Measurements from ENCODE around the gene GZMH. TPM values are rescaled to one million over a fixed set of nuclear protein-coding genes. Genes with fewer than 3 reads are reported as not detected.
A peak's percentile ranks its signal among the peaks of the same experiment; 100 is the strongest.
"Not testable (repeated sequence)": the region's sequence is repeated elsewhere in the genome, so short reads cannot be mapped to it uniquely, and the experiment has no call there.

The GZMH gene
- total RNA-seq, 1 donor = 56.1 TPM

DNA sequence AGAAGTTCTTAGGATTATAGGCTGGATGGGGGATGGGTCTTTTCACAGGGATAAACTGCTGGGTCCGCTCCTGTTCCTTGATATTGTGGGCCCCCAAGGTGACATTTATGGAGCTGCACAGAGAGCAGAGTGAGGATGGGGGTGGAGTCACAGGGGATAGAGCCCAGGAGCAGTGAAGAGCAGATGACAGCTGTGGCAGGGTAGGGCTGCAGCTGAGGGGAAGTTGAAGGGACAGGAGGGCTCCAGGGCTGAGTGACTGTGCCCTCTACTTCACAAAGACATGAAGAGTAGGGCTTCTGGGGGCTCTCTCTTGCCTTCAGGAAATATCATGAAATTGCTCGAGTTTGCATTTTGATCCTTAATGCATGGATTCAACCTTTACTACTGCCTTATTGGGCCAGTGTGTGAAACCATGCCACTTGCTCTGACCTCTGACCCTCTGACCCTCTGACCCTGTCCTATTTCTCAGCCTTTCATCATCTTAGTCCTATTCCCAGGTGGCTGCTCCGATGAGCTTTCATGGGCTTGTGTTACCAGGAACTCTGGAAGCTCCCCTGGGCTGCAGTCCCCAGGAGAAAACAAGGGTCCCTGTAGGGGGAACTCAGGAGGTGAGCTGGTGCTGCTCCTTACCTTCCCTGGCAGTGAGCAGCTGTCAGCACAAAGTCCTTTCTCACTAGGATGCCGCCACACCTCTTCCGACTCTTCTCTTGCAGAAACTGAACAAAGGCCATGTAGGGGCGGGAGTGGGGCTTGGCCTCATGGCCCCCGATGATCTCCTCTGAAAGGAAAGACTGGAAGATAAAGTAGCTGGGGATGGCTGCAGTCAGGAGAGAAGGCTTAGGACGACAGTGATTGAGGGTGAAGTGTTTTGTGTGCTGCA is 1.6 kb downstream of the GZMH start:
- no peaks in the 10 kb centered on the region for H3K27me3 ChIP-seq (ENCODE audit: insufficient read depth, low read length)
- peak overlapping the region; percentile 5 for H3K4me3 ChIP-seq (ENCODE audit: low read length)
- H3K9me3 ChIP-seq (ENCODE audit: low read depth, low read length) = no peaks in the 10 kb centered on the region
- peaks cover 40% of the 10 kb centered on the region for H3K4me1 ChIP-seq (ENCODE audit: insufficient read depth, low read length)

DNA sequence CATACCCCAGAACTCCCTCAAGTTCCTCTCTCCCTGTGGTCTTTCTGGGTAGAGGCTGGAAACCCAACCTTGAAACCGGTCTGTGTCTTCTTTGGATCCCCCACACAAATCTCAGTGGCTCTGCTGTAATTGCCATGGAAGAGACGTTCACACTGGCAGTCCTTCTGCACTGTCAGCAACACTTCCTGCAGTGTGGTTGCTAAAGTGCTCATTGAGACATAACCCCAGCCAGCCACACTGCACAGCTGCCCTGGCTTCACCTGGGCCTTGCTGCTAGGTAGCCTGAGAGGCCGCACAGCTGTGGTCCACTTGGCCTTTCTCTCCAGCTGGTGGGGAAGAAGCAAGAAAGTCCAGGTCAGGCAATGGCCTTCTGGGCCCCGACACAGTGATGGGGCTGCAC is 2.4 kb downstream of the GZMH start:
- H3K27me3 ChIP-seq (ENCODE audit: insufficient read depth, low read length) = no peaks in the 10 kb centered on the region
- no peaks in the 10 kb centered on the region for H3K9me3 ChIP-seq (ENCODE audit: low read depth, low read length)
- no peak overlapping the region for H3K4me3 ChIP-seq (ENCODE audit: low read length)
- H3K4me1 ChIP-seq (ENCODE audit: insufficient read depth, low read length) = peaks cover 32% of the 10 kb centered on the region

DNA sequence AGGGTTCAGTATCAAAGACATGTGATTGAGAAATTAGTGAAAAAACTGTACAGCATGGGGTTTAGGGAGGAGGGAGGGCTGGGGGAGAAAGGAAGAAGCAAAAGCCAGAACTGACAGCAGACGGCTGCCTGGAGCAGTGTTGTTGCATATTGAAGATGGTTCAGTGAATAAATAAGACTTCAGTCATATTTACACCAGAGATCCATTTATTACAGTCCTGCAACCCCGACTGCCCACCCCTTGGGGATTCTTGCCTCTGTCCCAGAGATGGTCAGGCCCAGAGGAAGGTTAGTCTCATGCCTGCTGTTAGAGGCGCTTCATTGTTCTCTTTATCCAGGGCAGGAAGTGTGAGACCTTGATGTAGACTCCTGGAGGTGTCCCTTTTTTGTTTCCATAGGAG is 3.2 kb downstream of the GZMH start:
- Histone ChIP-seq H3K4me3 (ENCODE audit: low read length) (no peak overlapping the region), H3K9me3 (ENCODE audit: low read depth, low read length) (no peaks in the 10 kb centered on the region), H3K4me1 (ENCODE audit: insufficient read depth, low read length) (peaks cover 28% of the 10 kb centered on the region), H3K27me3 (ENCODE audit: insufficient read depth, low read length) (no peaks in the 10 kb centered on the region)

DNA sequence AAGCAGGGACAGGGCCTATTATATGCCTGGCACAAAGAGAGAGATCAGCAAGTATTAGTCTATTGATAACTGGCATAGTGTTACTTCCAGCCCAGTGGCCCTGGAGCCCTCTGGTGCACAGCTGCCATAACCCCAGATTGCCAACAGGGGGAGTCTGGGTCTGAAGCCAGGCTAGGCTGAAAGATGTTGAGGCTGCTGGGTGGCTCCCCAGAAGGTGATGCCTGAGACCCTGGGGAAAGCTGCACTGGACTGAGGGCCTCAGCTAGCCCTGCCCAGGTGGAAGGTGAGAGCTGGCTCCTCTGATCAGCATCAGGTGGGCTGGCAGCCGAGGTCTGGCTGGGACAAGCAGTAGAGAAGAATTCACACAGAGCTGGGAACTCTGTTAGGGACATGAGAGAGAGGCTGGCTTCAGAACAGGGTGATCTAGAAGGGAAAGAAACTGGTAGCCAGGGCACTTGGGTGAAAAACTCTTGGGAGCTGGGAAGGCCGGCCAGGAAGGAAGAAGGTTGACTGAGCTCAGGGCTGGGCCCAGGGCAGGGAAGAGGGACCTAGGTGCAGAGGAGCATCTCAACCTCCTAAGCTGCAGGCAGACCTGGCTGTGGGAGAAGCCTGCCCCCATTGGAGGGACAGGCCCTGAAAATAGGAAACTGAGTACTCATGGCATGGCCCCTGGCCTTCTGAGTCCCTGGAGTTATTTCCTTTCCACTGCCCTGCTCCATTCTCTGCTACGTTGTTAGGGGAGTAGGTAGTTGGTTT is 3.9 kb downstream of the GZMH start:
- no peaks in the 10 kb centered on the region for H3K27me3 ChIP-seq (ENCODE audit: insufficient read depth, low read length)
- H3K4me1 ChIP-seq (ENCODE audit: insufficient read depth, low read length) = peaks cover 28% of the 10 kb centered on the region
- no peak overlapping the region for H3K4me3 ChIP-seq (ENCODE audit: low read length)
- H3K9me3 ChIP-seq (ENCODE audit: low read depth, low read length) = no peaks in the 10 kb centered on the region

DNA sequence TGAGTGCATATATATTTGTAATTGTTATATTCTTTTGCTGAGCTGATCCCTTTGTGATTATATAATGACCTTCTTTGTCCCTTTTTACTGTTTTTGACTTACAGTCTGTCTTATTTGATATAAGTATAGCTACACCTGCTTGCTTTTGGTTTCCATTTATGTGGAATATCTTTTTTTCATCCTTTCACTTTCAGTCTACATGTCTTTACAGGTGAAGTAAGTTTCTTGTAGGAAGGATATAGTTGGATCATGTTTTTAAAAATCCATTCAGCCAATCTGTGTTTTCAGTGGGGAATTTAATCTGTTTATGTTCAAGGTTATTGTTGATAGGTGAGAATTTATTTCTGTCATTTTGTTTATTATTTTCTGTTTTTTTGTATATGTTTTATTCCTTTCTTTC is 12.1 kb downstream of the GZMH start:
- Histone ChIP-seq H3K4me3 (ENCODE audit: low read length) (no peak overlapping the region), H3K27me3 (ENCODE audit: insufficient read depth, low read length) (no peaks in the 10 kb centered on the region), H3K4me1 (ENCODE audit: insufficient read depth, low read length) (no peaks in the 10 kb centered on the region), H3K9me3 (ENCODE audit: low read depth, low read length) (peaks cover 12% of the 10 kb centered on the region)

DNA sequence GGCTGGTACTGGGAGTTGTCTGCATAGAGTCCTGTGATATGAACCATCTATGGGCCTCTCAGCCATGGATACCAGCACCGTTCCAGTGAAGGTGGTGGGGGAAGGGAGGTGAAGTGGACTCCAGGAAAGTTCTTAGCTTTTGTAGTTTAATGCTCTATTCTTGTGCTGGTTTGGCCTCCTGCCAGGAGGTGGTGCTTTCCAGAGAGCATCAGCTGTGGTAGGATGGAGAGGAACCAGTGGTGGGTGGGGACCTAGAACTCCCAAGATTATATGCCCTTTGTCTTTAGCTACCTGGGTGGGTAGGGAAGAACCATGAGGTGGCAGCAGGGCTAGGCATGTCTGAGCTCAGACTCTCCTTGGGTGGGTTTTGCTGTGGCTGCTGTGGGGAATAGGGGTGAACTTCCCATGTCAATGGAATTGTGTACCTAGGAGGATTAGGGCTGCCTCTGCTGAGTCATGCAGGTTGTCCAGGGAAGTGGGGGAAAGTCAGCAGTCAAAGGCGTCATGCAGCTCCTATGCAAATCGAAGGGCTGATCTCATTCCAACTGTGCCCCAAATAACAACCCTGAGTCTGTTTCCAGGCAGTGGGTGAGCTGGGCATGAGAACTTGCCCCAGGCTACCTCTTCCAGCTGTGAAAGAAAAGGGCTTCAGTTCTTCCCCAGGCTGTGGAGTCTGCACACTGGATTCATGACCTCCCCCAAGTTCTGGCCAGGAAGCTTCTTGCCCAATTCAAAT is 14.2 kb downstream of the GZMH start:
- Histone ChIP-seq H3K4me1 (ENCODE audit: insufficient read depth, low read length) (no peaks in the 10 kb centered on the region), H3K27me3 (ENCODE audit: insufficient read depth, low read length) (no peaks in the 10 kb centered on the region), H3K9me3 (ENCODE audit: low read depth, low read length) (peaks cover 12% of the 10 kb centered on the region), H3K4me3 (ENCODE audit: low read length) (no peak overlapping the region)

DNA sequence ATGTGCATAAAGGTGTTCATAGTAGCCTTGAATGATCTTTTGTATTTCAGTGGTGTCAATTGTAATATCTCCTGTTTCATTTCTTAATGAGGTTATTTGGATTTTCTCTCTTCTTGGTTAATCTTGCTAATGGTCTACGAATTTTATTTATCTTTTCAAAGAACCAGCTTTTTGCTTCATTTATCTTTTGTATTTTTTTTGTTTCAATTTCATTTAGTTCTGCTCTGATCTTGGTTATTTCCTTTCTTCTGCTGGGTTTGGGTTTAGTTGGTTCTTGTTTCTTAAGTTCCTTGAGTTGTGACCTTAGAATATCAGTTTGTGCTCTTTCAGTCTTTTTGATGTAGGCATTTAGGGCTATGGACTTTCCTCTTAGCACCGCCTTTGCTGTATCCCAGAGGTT is 18.5 kb downstream of the GZMH start:
- not testable (repeated sequence) for H3K27me3 ChIP-seq (ENCODE audit: insufficient read depth, low read length); H3K9me3 ChIP-seq (ENCODE audit: low read depth, low read length); H3K4me3 ChIP-seq (ENCODE audit: low read length); H3K4me1 ChIP-seq (ENCODE audit: insufficient read depth, low read length)

DNA sequence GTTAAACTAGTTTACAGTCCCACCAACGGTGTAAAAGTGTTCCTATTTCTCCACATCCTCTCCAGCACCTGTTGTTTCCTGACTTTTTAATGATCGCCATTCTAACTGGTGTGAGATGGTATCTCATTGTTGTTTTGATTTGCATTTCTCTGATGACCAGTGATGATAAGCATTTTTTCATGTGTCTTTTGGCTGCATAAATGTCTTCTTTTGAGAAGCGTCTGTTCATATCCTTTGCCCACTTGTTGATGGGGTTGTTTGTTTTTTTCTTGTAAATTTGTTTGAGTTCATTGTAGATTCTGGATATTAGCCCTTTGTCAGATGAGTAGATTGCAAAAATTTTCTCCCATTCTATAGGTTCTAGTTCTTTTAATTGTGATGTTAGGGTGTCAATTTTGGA is 25.1 kb downstream of the GZMH start:
- not testable (repeated sequence) for H3K4me3 ChIP-seq (ENCODE audit: low read length); H3K27me3 ChIP-seq (ENCODE audit: insufficient read depth, low read length); H3K4me1 ChIP-seq (ENCODE audit: insufficient read depth, low read length); H3K9me3 ChIP-seq (ENCODE audit: low read depth, low read length)

DNA sequence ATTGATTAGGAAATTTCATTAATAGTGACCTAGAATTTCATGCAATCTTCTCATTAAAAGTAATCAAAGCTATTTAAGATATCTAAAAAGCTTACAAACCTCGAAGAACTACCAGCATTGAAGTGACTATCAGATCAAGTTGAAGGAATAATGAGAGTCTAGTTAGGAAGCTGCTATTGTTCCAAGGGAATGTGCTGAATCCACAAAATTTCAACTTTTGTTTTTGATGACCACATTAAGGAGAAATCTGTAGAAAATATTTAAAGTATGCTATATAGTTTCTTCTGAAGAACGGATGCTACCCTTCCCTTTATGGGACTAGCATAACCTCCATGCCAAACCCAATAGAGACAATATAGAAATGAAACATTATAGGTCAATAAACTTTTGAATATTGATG is 30.9 kb downstream of the GZMH start:
- Histone ChIP-seq H3K4me1 (ENCODE audit: insufficient read depth, low read length) (peaks cover 37% of the 10 kb centered on the region), H3K9me3 (ENCODE audit: low read depth, low read length) (no peaks in the 10 kb centered on the region), H3K27me3 (ENCODE audit: insufficient read depth, low read length) (no peaks in the 10 kb centered on the region), H3K4me3 (ENCODE audit: low read length) (no peak overlapping the region)

DNA sequence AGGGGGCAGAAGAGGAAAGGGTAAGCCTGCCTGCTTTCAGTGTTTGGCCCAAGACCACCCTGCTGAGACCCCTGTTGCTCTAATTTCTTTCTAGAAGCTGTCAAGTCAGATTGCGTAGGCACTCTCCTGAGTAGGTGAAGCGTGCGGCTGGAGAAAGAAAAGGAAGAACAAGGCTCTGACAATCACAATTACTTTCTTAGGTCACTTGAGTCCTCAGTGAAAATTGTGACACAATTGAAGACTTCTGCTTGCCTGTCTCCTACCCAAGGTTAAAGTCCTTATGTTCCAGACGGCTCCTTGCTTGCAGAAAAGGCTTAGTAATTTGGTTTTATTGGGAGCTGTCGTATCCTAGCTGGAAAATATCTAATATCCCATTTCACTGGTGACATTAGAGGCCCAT is 32.7 kb downstream of the GZMH start:
- Histone ChIP-seq H3K4me3 (ENCODE audit: low read length) (no peak overlapping the region), H3K4me1 (ENCODE audit: insufficient read depth, low read length) (peaks cover 37% of the 10 kb centered on the region), H3K27me3 (ENCODE audit: insufficient read depth, low read length) (no peaks in the 10 kb centered on the region), H3K9me3 (ENCODE audit: low read depth, low read length) (no peaks in the 10 kb centered on the region)

DNA sequence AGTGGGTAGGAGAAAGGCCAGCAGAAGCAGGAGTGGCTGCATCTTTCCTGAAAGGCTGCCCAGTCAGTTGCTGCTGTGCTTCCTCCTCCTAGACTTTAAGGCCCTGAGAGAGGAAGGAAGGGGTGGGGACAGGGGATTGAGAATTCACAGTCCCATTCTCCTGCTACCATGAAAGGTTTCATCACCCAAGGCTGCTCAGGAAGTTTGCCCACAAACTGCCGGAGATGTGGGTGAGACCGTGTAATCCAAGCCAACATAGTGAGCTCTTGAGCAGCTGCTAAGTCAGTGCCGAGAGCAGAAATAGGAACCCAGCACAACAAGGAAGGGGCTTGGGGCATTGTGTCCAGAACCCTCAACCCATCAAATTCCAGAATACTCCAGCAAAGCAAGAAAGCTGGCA is 33.3 kb downstream of the GZMH start, which contains the start of gene CTSG:
Gene CTSG (minus strand): TSS at position 69 of the 400 bp plus-strand sequence. CDS start 27 bp downstream, at position 42.
- H3K4me1 ChIP-seq (ENCODE audit: insufficient read depth, low read length) = peaks cover 37% of the 10 kb centered on the region
- H3K9me3 ChIP-seq (ENCODE audit: low read depth, low read length) = no peaks in the 10 kb centered on the region
- H3K27me3 ChIP-seq (ENCODE audit: insufficient read depth, low read length) = no peaks in the 10 kb centered on the region
- H3K4me3 ChIP-seq (ENCODE audit: low read length) = no peak within 1 kb of the TSS

DNA sequence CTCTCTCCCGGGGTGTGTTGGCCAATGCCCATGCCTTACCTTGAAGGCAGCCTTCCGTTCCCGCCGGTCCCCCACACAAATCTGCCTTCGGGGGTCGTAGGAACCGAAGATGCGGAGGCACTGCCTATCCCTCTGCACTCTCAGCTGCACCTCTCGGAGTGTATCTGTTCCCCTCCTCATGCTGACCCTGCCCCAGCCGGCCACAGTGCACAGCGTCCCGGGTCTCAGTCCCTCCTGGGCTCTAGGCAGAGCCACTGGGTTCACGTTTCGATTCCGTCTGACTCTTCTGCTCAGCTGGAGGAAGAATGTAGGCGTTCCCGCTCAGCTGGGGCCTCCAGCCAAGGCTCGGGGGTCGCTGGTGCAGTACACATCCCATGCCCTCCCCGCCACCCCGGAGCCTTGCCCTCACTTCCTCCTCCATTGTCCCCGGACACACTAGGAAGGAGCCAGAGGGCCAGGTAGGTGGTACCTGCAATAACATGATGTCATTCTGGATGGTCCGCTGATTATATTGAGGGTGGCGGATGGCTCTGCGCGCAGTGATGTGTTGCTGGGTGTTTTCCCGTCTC is 35.2 kb downstream of the GZMH start:
- H3K9me3 ChIP-seq (ENCODE audit: low read depth, low read length) = no peaks in the 10 kb centered on the region
- H3K4me3 ChIP-seq (ENCODE audit: low read length) = no peak overlapping the region
- H3K27me3 ChIP-seq (ENCODE audit: insufficient read depth, low read length) = no peaks in the 10 kb centered on the region
- peaks cover 37% of the 10 kb centered on the region for H3K4me1 ChIP-seq (ENCODE audit: insufficient read depth, low read length)

DNA sequence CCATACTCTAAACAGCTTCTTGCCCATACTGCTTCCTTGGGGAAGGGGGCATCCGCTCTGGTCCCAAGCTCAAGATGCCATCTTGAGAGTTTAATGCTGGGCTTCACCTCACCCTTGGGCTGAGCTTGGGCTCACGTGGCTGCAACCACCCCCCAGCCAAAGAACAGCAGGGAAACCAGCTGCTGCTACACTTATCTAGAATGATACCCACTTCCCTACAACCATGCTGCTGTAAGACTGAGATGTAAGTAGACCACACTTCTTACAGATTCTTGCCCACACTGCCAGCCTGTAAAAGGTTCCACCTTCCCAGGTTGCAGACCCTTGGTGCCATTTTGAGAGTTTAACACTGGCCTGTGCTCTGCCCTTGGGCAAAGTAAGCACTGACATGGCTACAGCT is 43.2 kb downstream of the GZMH start:
- Histone ChIP-seq H3K4me1 (ENCODE audit: insufficient read depth, low read length) (no peaks in the 10 kb centered on the region), H3K27me3 (ENCODE audit: insufficient read depth, low read length) (no peaks in the 10 kb centered on the region)

DNA sequence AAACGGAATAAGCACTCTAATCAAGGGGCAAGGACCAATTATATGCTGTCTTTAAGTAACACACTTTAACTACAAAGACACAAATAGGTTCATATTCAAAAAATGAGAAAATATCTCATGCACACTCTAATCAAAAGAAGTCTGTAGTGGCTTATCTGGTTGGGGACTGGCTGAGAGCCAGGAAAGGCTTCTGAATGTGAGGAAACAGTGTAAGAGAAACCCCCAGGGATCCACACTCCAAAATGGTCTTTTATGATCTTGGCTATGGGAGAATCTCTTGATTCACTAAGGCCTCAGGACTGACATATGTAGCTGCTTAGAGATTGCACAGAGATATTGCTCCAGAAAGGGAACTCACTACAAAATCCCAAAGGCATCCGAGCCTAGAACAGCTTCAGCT is 43.7 kb downstream of the GZMH start:
- H3K27me3 ChIP-seq (ENCODE audit: insufficient read depth, low read length) = no peaks in the 10 kb centered on the region
- peaks cover 7% of the 10 kb centered on the region for H3K9me3 ChIP-seq (ENCODE audit: low read depth, low read length)
- H3K4me3 ChIP-seq (ENCODE audit: low read length) = no peak overlapping the region
- H3K4me1 ChIP-seq (ENCODE audit: insufficient read depth, low read length) = no peaks in the 10 kb centered on the region

More for the DNA sequence above, 43.2 kb downstream of the GZMH start:
- peaks cover 7% of the 10 kb centered on the region for H3K9me3 ChIP-seq (ENCODE audit: low read depth, low read length)
- H3K4me3 ChIP-seq (ENCODE audit: low read length) = no peak overlapping the region

DNA sequence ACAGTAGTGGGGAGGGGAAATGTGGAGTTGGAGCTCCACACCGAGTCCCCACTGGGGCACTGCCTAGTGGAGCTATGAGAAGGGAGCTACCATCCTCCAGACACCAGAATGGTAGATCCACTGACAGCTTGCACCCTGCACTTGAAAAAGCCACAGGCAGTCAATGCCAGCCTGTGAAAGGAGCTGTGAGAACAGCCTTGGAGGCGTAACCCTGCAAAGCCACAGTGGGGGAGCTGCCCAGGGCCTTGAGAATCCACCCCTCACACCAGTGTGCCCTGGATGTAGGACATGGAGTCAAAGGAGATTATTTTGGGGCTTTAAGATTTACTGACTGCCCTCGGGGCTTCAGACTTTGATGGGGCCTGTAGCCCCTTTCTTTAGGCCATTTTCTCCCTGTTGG is 46.0 kb downstream of the GZMH start:
- H3K27me3 ChIP-seq (ENCODE audit: insufficient read depth, low read length) = peaks cover 4% of the 10 kb centered on the region
- H3K9me3 ChIP-seq (ENCODE audit: low read depth, low read length) = peaks cover 7% of the 10 kb centered on the region
- H3K4me1 ChIP-seq (ENCODE audit: insufficient read depth, low read length) = no peaks in the 10 kb centered on the region
- no peak overlapping the region for H3K4me3 ChIP-seq (ENCODE audit: low read length)
